Stimulated activated memory B cell treated with anti-CD40 and anti-IgM and Interleukin-4, amounts not matched to agents 10 μg/mL and 1 μg/mL and 100 μg/mL, for 72 hours (primary cell): ENCODE results near the gene PDGFB.

Experiments
- ATAC-seq: fragments of 150-1000 bp; cut with Tn5 transposase; 2 replicates; pipeline ENCODE4 v1.10.0; 2021
- H3K27ac Mint-ChIP-seq: one replicate; pipeline ENCODE4 v1.8.0; 2022; ENCODE audit warnings: mild to moderate bottlenecking, mixed read lengths
- H3K27me3 Mint-ChIP-seq: one replicate; pipeline ENCODE4 v1.8.0; 2022; ENCODE audit warnings: mixed read lengths
- H3K36me3 Mint-ChIP-seq: one replicate; pipeline ENCODE4 v1.8.0; 2022; ENCODE audit warnings: mixed read lengths
- H3K4me1 Mint-ChIP-seq: one replicate; pipeline ENCODE4 v1.8.0; 2022; ENCODE audit warnings: mixed read lengths
- H3K4me3 Mint-ChIP-seq: one replicate; pipeline ENCODE4 v1.8.0; 2022; ENCODE audit warnings: mild to moderate bottlenecking, moderate library complexity, mixed read lengths
- H3K9me3 Mint-ChIP-seq: one replicate; pipeline ENCODE4 v1.8.0; 2022; ENCODE audit warnings: mixed read lengths

PDGFB gene

DNA sequence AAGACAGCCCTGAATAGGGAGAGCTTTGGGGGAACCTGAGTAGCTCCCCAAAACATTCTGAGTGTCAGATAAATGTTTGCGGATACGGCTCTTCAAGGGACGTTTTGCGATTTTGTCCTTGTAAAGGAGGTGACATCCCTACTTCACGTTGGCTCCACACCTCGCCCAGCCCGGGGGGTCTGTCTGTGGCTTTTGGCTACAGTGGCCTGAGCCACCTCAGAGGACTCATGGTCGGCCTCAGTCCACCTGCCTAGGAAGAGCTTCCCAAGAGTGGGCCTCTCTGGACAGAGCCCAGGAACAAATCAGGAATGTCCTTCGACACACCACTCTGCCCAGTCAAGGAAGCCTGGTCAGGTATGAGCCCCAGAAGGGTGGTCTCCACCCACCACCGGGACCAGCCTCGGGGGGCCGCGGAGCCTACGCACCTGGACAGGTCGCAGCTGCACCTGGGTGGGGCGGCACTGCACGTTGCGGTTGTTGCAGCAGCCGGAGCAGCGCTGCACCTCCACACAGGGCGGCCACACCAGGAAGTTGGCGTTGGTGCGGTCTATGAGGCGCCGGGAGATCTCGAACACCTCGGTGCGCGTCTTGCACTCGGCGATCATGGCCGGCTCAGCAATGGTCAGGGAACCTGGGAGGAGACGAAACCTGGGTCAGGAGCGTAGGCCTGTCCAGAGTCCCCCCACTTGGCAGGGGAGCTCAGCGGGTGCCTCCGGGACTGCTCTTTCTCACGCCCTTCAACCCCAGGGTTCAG is 13.4 kb downstream of the PDGFB start:
- peaks cover 93% of the 10 kb centered on the region for H3K27me3 Mint-ChIP-seq
- H3K4me1 Mint-ChIP-seq: peaks cover 52% of the 10 kb centered on the region
- H3K4me3 Mint-ChIP-seq: no peak overlapping the region
- H3K27ac Mint-ChIP-seq: no peak overlapping the region
- no peaks in the 10 kb centered on the region for H3K9me3 Mint-ChIP-seq
- ATAC-seq: no peak
- H3K36me3 Mint-ChIP-seq: no peaks in the 10 kb centered on the region

DNA sequence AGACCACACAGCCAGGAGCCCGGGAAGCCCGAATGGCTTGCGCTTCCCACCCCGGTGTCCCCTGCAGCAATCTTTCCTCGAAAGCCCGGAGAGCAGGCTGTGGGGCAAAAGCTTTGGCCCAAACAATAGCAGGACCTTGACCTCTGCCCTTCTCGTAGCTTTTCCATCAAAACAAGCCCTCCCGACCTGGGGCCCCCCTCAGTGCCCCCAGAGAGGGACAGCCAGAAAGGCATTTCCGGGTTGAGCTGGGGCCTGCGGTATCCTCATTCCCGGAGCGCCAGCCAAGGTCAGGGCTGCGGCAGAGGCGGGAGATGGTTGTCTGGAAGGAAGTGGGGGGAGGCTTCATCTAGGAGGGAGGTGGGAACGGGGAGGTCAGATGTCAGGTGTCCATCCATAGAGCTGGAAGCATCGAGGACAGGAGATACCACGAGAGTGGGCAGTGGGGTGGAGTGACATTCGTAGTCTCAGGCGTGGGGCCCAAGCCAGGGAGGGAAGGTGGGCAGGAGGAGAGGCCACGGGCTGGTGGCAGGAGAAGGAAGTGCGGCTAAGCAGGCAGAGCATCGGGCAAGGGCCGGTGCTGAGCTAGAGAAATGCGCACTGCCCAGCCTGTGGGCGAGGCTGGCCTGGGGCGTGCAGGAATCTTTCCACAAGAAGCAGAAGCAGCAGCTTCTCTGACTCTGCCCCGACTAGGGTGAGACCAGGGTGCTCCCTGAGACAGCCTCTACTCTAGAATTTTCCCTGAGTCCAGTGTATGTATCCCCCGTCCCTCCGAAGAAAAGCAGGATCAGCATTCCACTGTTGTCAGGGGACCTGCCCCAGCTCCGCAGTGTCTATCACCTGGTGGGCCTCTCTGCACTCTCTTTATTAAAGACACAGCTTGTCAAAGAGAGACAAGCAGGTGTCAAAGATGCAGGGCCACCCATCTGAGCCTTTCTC is 14.3 kb downstream of the PDGFB start:
- Mint-ChIP-seq H3K4me1 (peaks cover 44% of the 10 kb centered on the region), H3K4me3 (no peak overlapping the region), H3K36me3 (no peaks in the 10 kb centered on the region), H3K27ac (no peak overlapping the region), H3K27me3 (peaks cover 93% of the 10 kb centered on the region), H3K9me3 (no peaks in the 10 kb centered on the region)
- ATAC-seq: no peak

DNA sequence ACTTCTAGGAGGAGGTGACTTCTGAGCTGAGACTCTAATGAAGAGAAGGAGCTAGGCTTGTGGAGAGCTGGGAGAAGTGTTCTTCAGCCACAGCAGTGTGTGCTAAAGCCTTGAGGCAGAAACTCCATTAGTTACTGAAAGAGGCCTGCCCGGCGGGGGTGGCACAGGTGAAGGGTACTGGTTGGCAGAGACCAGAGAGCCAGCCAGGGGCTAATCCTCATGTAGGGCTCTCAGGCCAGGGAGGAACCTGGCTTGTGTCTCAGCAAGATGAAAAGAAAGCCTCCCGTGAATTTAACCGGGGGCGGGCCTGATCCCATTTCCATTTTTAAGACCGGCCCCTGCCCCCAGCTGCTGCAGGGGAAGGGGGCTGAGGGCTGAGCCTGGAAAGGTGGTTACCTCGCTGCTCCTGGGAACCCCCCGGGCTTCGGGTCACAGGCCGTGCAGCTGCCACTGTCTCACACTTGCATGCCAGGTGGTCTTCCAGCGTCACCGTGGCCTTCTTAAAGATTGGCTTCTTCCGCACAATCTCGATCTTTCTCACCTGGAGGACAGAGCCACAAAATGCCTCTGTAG is 15.0 kb downstream of the PDGFB start:
- H3K36me3 Mint-ChIP-seq: no peaks in the 10 kb centered on the region
- peaks cover 36% of the 10 kb centered on the region for H3K4me1 Mint-ChIP-seq
- no peaks in the 10 kb centered on the region for H3K9me3 Mint-ChIP-seq
- H3K4me3 Mint-ChIP-seq: no peak overlapping the region
- no peak for ATAC-seq
- no peak overlapping the region for H3K27ac Mint-ChIP-seq
- peaks cover 93% of the 10 kb centered on the region for H3K27me3 Mint-ChIP-seq

DNA sequence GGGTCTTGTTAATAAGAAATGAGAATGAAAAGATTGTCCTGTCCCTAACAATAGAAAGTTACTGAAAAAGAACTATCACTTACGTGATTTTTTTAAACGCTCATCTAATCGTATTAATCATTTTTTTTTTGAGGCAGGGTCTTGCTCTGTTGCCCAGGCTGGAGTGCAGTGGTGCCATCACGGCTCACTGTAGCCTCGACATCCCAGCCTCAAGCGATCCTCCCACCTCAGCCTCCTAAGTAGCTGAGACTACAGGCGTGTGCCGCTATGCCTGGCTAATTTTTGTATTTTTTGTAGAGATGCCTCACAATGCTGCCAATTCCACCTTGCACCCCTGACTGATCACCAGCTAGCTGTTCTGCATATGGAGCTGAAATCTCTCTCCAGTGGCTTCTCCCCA is 15.7 kb downstream of the PDGFB start:
- no peak for ATAC-seq
- H3K4me1 Mint-ChIP-seq: peaks cover 29% of the 10 kb centered on the region
- no peak overlapping the region for H3K4me3 Mint-ChIP-seq
- no peak overlapping the region for H3K27ac Mint-ChIP-seq
- H3K27me3 Mint-ChIP-seq: peaks cover 93% of the 10 kb centered on the region
- H3K9me3 Mint-ChIP-seq: no peaks in the 10 kb centered on the region
- H3K36me3 Mint-ChIP-seq: no peaks in the 10 kb centered on the region

DNA sequence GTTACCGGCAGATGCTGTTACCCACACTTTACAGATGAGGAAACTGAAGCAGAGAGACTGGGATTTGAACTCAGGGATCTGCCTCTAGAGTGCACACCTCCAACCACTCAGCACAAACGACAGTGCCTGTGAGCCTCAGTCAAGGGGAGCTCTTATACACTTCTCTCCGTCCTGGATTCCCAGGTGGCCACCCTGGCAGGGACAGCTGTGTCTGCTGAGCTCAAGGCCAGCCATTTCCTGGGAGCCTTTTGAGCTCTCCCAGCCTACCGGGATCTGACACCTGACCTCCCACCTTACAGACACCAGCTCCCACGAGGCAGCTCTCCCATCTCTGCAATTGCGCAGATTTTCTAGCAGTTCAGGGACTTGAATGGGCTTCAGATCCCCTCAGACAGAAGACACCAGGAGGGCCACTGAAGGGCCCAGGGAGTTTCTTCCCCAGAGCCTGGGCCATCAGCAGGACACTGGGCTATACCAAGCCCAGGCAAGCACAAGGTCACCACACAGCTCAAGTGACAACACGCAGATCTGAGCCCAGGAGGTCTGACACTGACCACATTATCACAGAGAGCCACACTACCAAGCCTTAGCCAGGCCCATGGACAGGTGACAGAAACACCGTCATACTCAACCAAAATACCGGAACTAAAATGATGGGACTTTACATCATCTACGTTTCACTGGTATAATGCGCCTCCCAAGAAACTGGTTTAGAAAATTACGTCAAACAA is 17.1 kb downstream of the PDGFB start:
- Mint-ChIP-seq H3K27me3 (peaks cover 93% of the 10 kb centered on the region), H3K27ac (no peak overlapping the region), H3K4me1 (peaks cover 16% of the 10 kb centered on the region), H3K36me3 (no peaks in the 10 kb centered on the region), H3K4me3 (no peak overlapping the region), H3K9me3 (no peaks in the 10 kb centered on the region)
- no peak for ATAC-seq

GRCh38 chr22:39226353-39226752 is 18.4 kb downstream of the PDGFB start:
- ATAC-seq: no peak
- Mint-ChIP-seq H3K4me1 (peaks cover 14% of the 10 kb centered on the region), H3K27ac (no peak overlapping the region), H3K36me3 (no peaks in the 10 kb centered on the region), H3K27me3 (peaks cover 81% of the 10 kb centered on the region), H3K9me3 (no peaks in the 10 kb centered on the region), H3K4me3 (no peak overlapping the region)

DNA sequence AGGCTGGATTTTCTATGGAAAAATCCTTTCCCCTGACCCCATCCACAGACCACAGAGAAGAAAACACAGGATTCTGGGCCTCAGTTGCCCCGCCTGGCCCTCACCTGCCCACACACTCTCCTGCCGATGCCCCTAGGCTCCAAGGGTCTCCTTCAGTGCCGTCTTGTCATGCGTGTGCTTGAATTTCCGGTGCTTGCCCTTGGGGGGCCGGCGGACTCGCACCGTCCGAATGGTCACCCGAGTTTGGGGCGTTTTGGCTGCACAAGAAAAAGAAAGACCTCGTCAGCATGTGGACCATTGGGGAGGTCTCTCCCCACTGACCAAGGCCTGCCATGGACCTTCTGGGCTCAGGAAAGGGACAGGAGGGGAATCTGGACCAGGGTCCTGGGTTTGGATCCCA is 19.2 kb downstream of the PDGFB start:
- peaks cover 81% of the 10 kb centered on the region for H3K27me3 Mint-ChIP-seq
- H3K9me3 Mint-ChIP-seq: no peaks in the 10 kb centered on the region
- H3K4me3 Mint-ChIP-seq: no peak overlapping the region
- no peak overlapping the region for H3K27ac Mint-ChIP-seq
- peaks cover 13% of the 10 kb centered on the region for H3K4me1 Mint-ChIP-seq
- H3K36me3 Mint-ChIP-seq: no peaks in the 10 kb centered on the region
- no peak for ATAC-seq

DNA sequence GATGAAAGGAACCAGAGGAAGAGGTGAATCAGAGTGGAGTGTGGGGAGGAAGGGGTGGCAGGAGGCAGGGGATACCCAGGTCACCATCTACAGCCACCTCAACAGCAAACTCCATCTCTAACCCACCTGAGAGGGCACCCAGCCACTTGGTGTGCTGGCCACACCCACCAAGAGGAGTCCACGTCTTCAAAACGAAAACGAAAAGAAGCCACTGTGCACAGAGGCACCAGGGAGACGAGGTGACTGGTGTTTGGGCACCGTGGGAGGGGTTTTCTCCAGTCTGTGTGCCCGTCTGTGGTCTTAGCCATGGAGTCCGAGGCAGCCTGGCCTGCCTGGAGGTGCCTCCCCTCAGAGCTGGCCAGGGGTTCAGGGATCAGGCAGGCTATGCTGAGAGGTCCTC is 20.2 kb downstream of the PDGFB start:
- H3K27me3 Mint-ChIP-seq: peaks cover 80% of the 10 kb centered on the region
- no peak overlapping the region for H3K4me3 Mint-ChIP-seq
- peaks cover 6% of the 10 kb centered on the region for H3K4me1 Mint-ChIP-seq
- no peaks in the 10 kb centered on the region for H3K36me3 Mint-ChIP-seq
- no peak overlapping the region for H3K27ac Mint-ChIP-seq
- ATAC-seq: peak; percentile 5
- H3K9me3 Mint-ChIP-seq: peaks cover 7% of the 10 kb centered on the region

GRCh38 chr22:39223091-39223710 is 21.6 kb downstream of the PDGFB start:
- Mint-ChIP-seq H3K27me3 (peaks cover 73% of the 10 kb centered on the region), H3K27ac (no peak overlapping the region), H3K36me3 (no peaks in the 10 kb centered on the region), H3K4me3 (no peak overlapping the region), H3K4me1 (peaks cover 6% of the 10 kb centered on the region), H3K9me3 (peaks cover 7% of the 10 kb centered on the region)
- no peak for ATAC-seq

DNA sequence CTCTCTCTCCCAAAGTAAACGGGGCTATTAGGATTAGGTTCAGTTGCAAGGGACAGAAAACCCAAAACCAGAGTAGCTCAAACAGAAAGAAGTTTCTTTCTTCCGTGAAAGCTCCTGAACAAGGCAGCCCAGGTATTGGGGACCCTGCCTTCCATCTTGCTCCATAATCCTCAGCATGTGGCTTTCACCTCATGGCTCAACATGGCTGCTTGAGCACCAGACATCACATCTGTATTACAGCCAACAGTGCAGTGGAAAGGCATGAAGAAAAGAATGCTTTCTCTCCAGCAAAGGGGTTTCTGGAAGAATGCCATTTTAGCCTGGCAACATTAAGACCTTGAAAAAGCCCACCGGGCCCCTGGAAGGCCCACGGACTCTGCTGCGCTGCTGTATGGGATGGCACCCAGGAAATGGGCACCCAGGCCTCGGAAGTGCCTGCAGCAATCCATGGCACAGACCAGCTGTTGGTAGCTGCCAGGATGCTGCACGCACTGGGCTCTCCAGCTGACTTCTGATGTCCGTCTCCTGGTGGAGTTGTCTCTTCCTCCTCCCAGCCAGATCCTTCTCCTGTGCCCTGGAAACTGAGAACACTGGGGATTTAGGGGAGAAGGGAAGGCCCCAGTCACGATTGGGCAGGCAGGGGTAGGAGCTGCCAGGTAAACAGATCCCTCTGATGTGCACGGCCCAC is 22.6 kb downstream of the PDGFB start:
- H3K4me3 Mint-ChIP-seq: no peak overlapping the region
- no peak for ATAC-seq
- peaks cover 6% of the 10 kb centered on the region for H3K4me1 Mint-ChIP-seq
- H3K9me3 Mint-ChIP-seq: peaks cover 7% of the 10 kb centered on the region
- no peak overlapping the region for H3K27ac Mint-ChIP-seq
- H3K36me3 Mint-ChIP-seq: no peaks in the 10 kb centered on the region
- H3K27me3 Mint-ChIP-seq: peaks cover 73% of the 10 kb centered on the region

- H3K36me3 Mint-ChIP-seq: no peaks in the 10 kb centered on the region
- no peak overlapping the region for H3K4me3 Mint-ChIP-seq
- H3K4me1 Mint-ChIP-seq: peaks cover 6% of the 10 kb centered on the region
- H3K27ac Mint-ChIP-seq: no peak overlapping the region
- ATAC-seq: peak; percentile 47
- H3K27me3 Mint-ChIP-seq: peaks cover 75% of the 10 kb centered on the region
- peaks cover 9% of the 10 kb centered on the region for H3K9me3 Mint-ChIP-seq
Observed at GRCh38 chr22:39220890-39221850, 23.6 kb downstream of the PDGFB start.

DNA sequence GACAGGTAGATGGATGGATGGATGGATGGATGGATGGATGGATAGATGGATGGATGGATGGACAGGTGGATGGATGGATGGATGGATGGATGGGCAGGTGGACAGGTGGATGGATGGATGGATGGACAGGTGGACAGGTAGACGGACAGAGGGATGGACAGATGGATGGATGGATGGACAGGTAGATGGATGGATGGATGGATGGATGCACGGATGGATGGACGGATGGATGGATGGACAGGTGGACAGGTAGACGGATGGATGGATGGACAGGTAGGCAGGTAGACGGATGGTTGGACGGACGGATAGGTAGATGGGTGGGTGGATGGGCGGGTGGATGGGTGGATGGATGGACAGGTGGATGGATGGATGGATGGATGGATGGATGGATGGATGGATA is 24.3 kb downstream of the PDGFB start:
- ATAC-seq: no peak
- H3K27ac Mint-ChIP-seq: no peak overlapping the region
- peaks cover 75% of the 10 kb centered on the region for H3K27me3 Mint-ChIP-seq
- H3K36me3 Mint-ChIP-seq: no peaks in the 10 kb centered on the region
- peaks cover 9% of the 10 kb centered on the region for H3K9me3 Mint-ChIP-seq
- no peak overlapping the region for H3K4me3 Mint-ChIP-seq
- peaks cover 11% of the 10 kb centered on the region for H3K4me1 Mint-ChIP-seq
